Stomach (tissue), 4 donors: ENCODE results near the gene FLT1.

ENCODE experiments used
- CTCF ChIP-seq, 7 experiments: fragments of 450-650 bp in 4 of 7; fragments of 200-600 bp in 3 of 7; sonication (generic) in 3 of 7; IDR thresholded peaks; one replicate each; pipeline ENCODE4 v1.5.1; 2016 to 2019; ENCODE audit warnings: antibody characterized with exemption in 7 of 7, control low read depth in 2 of 7, mild to moderate bottlenecking in 1 of 7
- EP300 ChIP-seq: sonication (generic); formaldehyde crosslinking; IDR thresholded peaks from one replicate; pipeline ENCODE4 v1.6.1; 2017; ENCODE audit warnings: antibody characterized with exemption
- POLR2A ChIP-seq, 4 donors: fragments of 450-650 bp; IDR thresholded peaks; one replicate each; pipeline ENCODE4 v1.6.1; 2016; ENCODE audit warnings: antibody characterized with exemption in 4 of 4, control low read depth in 2 of 4, mild to moderate bottlenecking in 1 of 4, moderate library complexity in 1 of 4
- POLR2AphosphoS5 ChIP-seq, 3 donors: sonication (generic); formaldehyde crosslinking; IDR thresholded peaks; one replicate each; pipeline ENCODE4 v1.6.1; 2016; ENCODE audit warnings: antibody characterized with exemption in 3 of 3

- TF ChIP-seq CTCF (IDR thresholded peaks at IDR 0.05) (no peak), EP300 (peak; percentile 31), POLR2A (IDR thresholded peaks at IDR 0.05) (no peak), POLR2AphosphoS5 (IDR thresholded peaks at IDR 0.05) (peak in 2 of 3 donors; percentile 29 to 43)
These were observed 86.6 kb downstream of the FLT1 start for GRCh38 chr13:28408235-28408848.
